HepG2 (cell line): ENCODE results near the gene FBXO2. TPM values are rescaled to one million over a fixed set of nuclear protein-coding genes. Genes with fewer than 3 reads are reported as not detected.
A peak's percentile ranks its signal among the peaks of the same experiment; 100 is the strongest.

Experiments used
- DNMT3B ChIP-seq: conservative IDR thresholded peaks from 2 replicates; pipeline ENCODE4 v1.6.1; 2016; ENCODE audit warnings: missing biosample characterization, control low read depth
- DR1 ChIP-seq: sonication (generic); formaldehyde crosslinking; IDR thresholded peaks from 2 replicates; pipeline ENCODE4 v1.8.0; 2021; ENCODE audit warnings: mild to moderate bottlenecking, missing genetic modification reagents, inconsistent platforms
- ERF ChIP-seq: IDR thresholded peaks from 2 replicates; pipeline ENCODE4 v1.6.1; 2018; ENCODE audit warnings: missing biosample characterization, missing genetic modification reagents
- ETV5 ChIP-seq: IDR thresholded peaks from 2 replicates; pipeline ENCODE4 v1.6.1; 2018; ENCODE audit warnings: missing biosample characterization, missing genetic modification reagents, inconsistent platforms, borderline replicate concordance
- HDAC1 ChIP-seq: sonication (generic); formaldehyde crosslinking; IDR thresholded peaks from 2 replicates; pipeline ENCODE4 v1.5.1; 2020; ENCODE audit warnings: mild to moderate bottlenecking, missing genetic modification reagents
- HES4 ChIP-seq: sonication (generic); formaldehyde crosslinking; IDR thresholded peaks from 2 replicates; pipeline ENCODE4 v1.9.0; 2021; ENCODE audit warnings: mild to moderate bottlenecking, missing genetic modification reagents, borderline replicate concordance
- HHEX ChIP-seq: IDR thresholded peaks from 2 replicates; pipeline ENCODE4 v1.6.1; 2016; ENCODE audit warnings: control low read depth
- MLLT10 ChIP-seq: sonication (generic); formaldehyde crosslinking; IDR thresholded peaks from 2 replicates; pipeline ENCODE4 v1.4.0; 2020; ENCODE audit warnings: missing genetic modification reagents
- RORA ChIP-seq: sonication (generic); formaldehyde crosslinking; IDR thresholded peaks from 2 replicates; pipeline ENCODE4 v1.5.0; 2020; ENCODE audit warnings: mild to moderate bottlenecking, missing genetic modification reagents, moderate library complexity
- SRSF9 ChIP-seq: fragments of 200-400 bp; formaldehyde crosslinking; IDR thresholded peaks from 2 replicates; pipeline ENCODE4 v1.6.1; 2018; ENCODE audit warnings: borderline replicate concordance, mild to moderate bottlenecking, low read depth, low read length; ENCODE audit not compliant: insufficient read depth, poor library complexity, severe bottlenecking
- SYNCRIP ChIP-seq: fragments of 200-400 bp; formaldehyde crosslinking; IDR thresholded peaks from 2 replicates; pipeline ENCODE4 v1.6.1; 2018; ENCODE audit warnings: mild to moderate bottlenecking, low read depth, low read length; ENCODE audit not compliant: insufficient read depth
- TCF7L2 ChIP-seq: IDR thresholded peaks from 2 replicates; pipeline ENCODE4 v1.6.1; 2011; ENCODE audit warnings: mild to moderate bottlenecking, low read depth, low read length, moderate library complexity
- ZNF343 ChIP-seq: sonication (generic); formaldehyde crosslinking; IDR thresholded peaks from 2 replicates; pipeline ENCODE4 v1.4.0; 2020; ENCODE audit warnings: mild to moderate bottlenecking, missing genetic modification reagents
- ZNF556 ChIP-seq: sonication (generic); formaldehyde crosslinking; IDR thresholded peaks from 2 replicates; pipeline ENCODE4 v1.4.0; 2020; ENCODE audit warnings: mild to moderate bottlenecking, missing genetic modification reagents, borderline replicate concordance
- ZNF782 ChIP-seq: sonication (generic); formaldehyde crosslinking; IDR thresholded peaks from 2 replicates; pipeline ENCODE4 v1.4.0; 2020; ENCODE audit warnings: missing genetic modification reagents, mild to moderate bottlenecking, borderline replicate concordance
- polyA plus RNA-seq, 8 experiments: library from polyadenylated mRNA; depleted of rRNA in 3 of 8; stranded (reverse) in 7 of 8; unstranded in 1 of 8; fragments of >200 nt; fragmentation: Illumina TruSeq in 4 of 8; extraction: Trizol in 4 of 8; gene quantifications; 2 replicates each; pipeline versions ENCODE4 v1.2.1 to v1.2.3, GENCODE V29; 2011 to 2016; ENCODE audit warnings: low read depth in 4 of 8, missing spikeins in 1 of 8, mixed read lengths in 1 of 8; ENCODE audit not compliant: insufficient read depth in 1 of 8
- total RNA-seq, 5 experiments: library from RNA; depleted of rRNA; stranded (reverse); fragments of >200 nt; fragmentation: Illumina TruSeq; extraction: Trizol; gene quantifications; 2 replicates each; pipeline ENCODE4 v1.2.3, GENCODE V29; 2016; ENCODE audit warnings: low read depth in 1 of 5
- TF ChIP-seq, protein P1 (sequence below): sonication (generic); formaldehyde crosslinking; IDR thresholded peaks from 2 replicates; pipeline ENCODE4 v1.5.0; 2020; ENCODE audit warnings: mild to moderate bottlenecking, missing genetic modification reagents, borderline replicate concordance
- TF ChIP-seq, protein P2 (sequence below): sonication (generic); formaldehyde crosslinking; IDR thresholded peaks from 2 replicates; pipeline ENCODE4 v1.8.0; 2022; ENCODE audit warnings: mild to moderate bottlenecking, missing genetic modification reagents, moderate library complexity
- TF ChIP-seq, protein P3 (sequence below): sonication (generic); formaldehyde crosslinking; IDR thresholded peaks from 2 replicates; pipeline ENCODE4 v1.5.1; 2020; ENCODE audit warnings: missing genetic modification reagents, mild to moderate bottlenecking, borderline replicate concordance
- TF ChIP-seq, protein P4 (sequence below): sonication (generic); formaldehyde crosslinking; IDR thresholded peaks from 2 replicates; pipeline ENCODE4 v1.8.1; 2022; ENCODE audit warnings: mild to moderate bottlenecking, missing genetic modification reagents
- TF ChIP-seq, protein P5 (sequence below): IDR thresholded peaks from 2 replicates; pipeline ENCODE4 v1.6.1; 2016; ENCODE audit warnings: low read depth, control low read depth

Gene FBXO2
- total and polyA plus RNA-seq, 2 of the 13 experiments (the other 11 are each of a cell fraction or from before 2014, with no cell fraction given), result 79.3 to 112 TPM

DNA sequence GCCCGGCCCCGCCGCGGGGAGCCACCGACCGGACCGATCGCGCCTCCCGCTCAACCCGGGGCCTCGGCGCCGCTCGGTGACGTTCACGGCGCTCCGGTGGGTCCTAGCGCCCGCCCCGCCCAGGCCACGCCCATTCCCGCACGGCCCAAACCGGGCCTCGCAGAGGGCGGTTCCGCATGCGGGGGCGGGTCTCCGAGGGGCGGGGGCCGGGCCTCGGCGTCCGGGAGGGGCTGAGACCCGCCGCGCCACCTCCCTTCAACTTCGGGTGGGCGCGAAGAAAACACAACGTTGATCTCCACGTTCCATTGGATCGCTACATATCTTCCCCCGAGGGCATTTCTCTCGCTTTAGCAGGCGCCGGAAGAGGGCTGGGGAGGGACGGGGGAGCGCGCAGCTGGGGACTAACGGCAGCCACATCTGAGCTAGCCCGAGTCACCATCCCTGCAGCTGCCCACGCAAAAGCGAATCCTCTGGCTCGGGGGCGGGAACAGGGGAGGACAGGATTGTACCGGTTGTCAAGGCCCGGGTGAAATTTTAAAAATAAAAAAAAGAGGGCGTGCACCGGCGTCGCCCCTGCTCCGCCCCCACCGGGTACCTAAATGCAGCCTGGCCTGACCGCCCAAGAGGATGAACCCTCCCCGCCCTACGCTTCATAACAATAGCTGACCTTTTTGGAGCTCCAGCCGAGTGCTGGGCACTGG lies 27.0 kb upstream of the FBXO2 start, which contains the start of gene MAD2L2 (continued):
- TF ChIP-seq SYNCRIP (no peak), HES4 (CRISPR knock-in tag) (0 out of 2 replicates have a peak, but pooled peaks have one; percentile 12), DNMT3B (CRISPR knock-in tag) (no peak), HHEX (no peak), ETV5 (CRISPR knock-in tag) (no peak; the same call in 1 of the 2 replicates), RORA (CRISPR knock-in tag) (no peak), ZNF782 (no peak), ZNF343 (no peak), ERF (CRISPR knock-in tag) (peak; percentile 56), SRSF9 (no peak), TCF7L2 (no peak), ZNF556 (CRISPR knock-in tag) (peak; percentile 66; the same call in 1 of the 2 replicates), MLLT10 (CRISPR knock-in tag) (no peak), DR1 (CRISPR knock-in tag) (no peak), HDAC1 (peak; percentile 74; the same call in 1 of the 2 replicates)
- TF ChIP-seq, protein P1, sequence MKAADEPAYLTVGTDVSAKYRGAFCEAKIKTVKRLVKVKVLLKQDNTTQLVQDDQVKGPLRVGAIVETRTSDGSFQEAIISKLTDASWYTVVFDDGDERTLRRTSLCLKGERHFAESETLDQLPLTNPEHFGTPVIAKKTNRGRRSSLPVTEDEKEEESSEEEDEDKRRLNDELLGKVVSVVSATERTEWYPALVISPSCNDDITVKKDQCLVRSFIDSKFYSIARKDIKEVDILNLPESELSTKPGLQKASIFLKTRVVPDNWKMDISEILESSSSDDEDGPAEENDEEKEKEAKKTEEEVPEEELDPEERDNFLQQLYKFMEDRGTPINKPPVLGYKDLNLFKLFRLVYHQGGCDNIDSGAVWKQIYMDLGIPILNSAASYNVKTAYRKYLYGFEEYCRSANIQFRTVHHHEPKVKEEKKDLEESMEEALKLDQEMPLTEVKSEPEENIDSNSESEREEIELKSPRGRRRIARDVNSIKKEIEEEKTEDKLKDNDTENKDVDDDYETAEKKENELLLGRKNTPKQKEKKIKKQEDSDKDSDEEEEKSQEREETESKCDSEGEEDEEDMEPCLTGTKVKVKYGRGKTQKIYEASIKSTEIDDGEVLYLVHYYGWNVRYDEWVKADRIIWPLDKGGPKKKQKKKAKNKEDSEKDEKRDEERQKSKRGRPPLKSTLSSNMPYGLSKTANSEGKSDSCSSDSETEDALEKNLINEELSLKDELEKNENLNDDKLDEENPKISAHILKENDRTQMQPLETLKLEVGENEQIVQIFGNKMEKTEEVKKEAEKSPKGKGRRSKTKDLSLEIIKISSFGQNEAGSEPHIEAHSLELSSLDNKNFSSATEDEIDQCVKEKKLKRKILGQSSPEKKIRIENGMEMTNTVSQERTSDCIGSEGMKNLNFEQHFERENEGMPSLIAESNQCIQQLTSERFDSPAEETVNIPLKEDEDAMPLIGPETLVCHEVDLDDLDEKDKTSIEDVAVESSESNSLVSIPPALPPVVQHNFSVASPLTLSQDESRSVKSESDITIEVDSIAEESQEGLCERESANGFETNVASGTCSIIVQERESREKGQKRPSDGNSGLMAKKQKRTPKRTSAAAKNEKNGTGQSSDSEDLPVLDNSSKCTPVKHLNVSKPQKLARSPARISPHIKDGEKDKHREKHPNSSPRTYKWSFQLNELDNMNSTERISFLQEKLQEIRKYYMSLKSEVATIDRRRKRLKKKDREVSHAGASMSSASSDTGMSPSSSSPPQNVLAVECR (CRISPR knock-in tag), result peak; percentile 86; the same call in 1 of the 2 replicates
- TF ChIP-seq, protein P2, sequence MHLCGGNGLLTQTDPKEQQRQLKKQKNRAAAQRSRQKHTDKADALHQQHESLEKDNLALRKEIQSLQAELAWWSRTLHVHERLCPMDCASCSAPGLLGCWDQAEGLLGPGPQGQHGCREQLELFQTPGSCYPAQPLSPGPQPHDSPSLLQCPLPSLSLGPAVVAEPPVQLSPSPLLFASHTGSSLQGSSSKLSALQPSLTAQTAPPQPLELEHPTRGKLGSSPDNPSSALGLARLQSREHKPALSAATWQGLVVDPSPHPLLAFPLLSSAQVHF (CRISPR knock-in tag), result 0 out of 2 replicates have a peak, but pooled peaks have one; percentile 55
- TF ChIP-seq, protein P3, sequence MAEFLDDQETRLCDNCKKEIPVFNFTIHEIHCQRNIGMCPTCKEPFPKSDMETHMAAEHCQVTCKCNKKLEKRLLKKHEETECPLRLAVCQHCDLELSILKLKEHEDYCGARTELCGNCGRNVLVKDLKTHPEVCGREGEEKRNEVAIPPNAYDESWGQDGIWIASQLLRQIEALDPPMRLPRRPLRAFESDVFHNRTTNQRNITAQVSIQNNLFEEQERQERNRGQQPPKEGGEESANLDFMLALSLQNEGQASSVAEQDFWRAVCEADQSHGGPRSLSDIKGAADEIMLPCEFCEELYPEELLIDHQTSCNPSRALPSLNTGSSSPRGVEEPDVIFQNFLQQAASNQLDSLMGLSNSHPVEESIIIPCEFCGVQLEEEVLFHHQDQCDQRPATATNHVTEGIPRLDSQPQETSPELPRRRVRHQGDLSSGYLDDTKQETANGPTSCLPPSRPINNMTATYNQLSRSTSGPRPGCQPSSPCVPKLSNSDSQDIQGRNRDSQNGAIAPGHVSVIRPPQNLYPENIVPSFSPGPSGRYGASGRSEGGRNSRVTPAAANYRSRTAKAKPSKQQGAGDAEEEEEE, result no peak
- TF ChIP-seq, protein P4, sequence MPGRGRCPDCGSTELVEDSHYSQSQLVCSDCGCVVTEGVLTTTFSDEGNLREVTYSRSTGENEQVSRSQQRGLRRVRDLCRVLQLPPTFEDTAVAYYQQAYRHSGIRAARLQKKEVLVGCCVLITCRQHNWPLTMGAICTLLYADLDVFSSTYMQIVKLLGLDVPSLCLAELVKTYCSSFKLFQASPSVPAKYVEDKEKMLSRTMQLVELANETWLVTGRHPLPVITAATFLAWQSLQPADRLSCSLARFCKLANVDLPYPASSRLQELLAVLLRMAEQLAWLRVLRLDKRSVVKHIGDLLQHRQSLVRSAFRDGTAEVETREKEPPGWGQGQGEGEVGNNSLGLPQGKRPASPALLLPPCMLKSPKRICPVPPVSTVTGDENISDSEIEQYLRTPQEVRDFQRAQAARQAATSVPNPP (CRISPR knock-in tag), result no peak
- TF ChIP-seq, protein P5, sequence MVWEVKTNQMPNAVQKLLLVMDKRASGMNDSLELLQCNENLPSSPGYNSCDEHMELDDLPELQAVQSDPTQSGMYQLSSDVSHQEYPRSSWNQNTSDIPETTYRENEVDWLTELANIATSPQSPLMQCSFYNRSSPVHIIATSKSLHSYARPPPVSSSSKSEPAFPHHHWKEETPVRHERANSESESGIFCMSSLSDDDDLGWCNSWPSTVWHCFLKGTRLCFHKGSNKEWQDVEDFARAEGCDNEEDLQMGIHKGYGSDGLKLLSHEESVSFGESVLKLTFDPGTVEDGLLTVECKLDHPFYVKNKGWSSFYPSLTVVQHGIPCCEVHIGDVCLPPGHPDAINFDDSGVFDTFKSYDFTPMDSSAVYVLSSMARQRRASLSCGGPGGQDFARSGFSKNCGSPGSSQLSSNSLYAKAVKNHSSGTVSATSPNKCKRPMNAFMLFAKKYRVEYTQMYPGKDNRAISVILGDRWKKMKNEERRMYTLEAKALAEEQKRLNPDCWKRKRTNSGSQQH, result 0 out of 2 replicates have a peak, but pooled peaks have one; percentile 56
